Stimulated activated CD4-positive, alpha-beta T cell treated with anti-CD3 and anti-CD28 coated beads, Interleukin-2, amount 100 ng/mL, for 4 hours (primary cell): ENCODE results near the gene CHIT1.
"Not testable (repeated sequence)": the region's sequence is repeated elsewhere in the genome, so short reads cannot be mapped to it uniquely, and the experiment has no call there.

Source experiments
- DNase-seq: peaks from one replicate; pipeline ENCODE4 v3.0.0-alpha.2; 2020; ENCODE audit warnings: low read depth

CHIT1 gene

GRCh38 chr1:203229471-203230135, at the start of gene CHIT1:
TSS of gene CHIT1 (minus strand) at chr1:203229673. CDS start at chr1:203229636, 37 bp downstream.
- no peak for DNase-seq

- DNase-seq = no peak
Measured at GRCh38 chr1:203278885-203279406, 49.5 kb upstream of the CHIT1 start.

GRCh38 chr1:203278082-203278884, 48.8 kb upstream of the CHIT1 start:
- no peak for DNase-seq

GRCh38 chr1:203276916-203277545, 47.6 kb upstream of the CHIT1 start:
- no peak for DNase-seq

GRCh38 chr1:203276408-203276807, 46.9 kb upstream of the CHIT1 start:
- DNase-seq = no peak

- DNase-seq = no peak
Measured at GRCh38 chr1:203275656-203276272, 46.3 kb upstream of the CHIT1 start.

GRCh38 chr1:203274603-203275381, 45.3 kb upstream of the CHIT1 start:
- no peak for DNase-seq

GRCh38 chr1:203273869-203274602, 44.6 kb upstream of the CHIT1 start:
- no peak for DNase-seq

GRCh38 chr1:203273206-203273868, 43.9 kb upstream of the CHIT1 start:
- DNase-seq = peak; percentile 90

GRCh38 chr1:203272633-203273205, 43.2 kb upstream of the CHIT1 start:
- DNase-seq = no peak

- no peak for DNase-seq
Measured at GRCh38 chr1:203271962-203272632, 42.6 kb upstream of the CHIT1 start.

GRCh38 chr1:203271018-203271743, 41.7 kb upstream of the CHIT1 start:
- DNase-seq = peak; percentile 62

- DNase-seq = no peak
Measured at GRCh38 chr1:203270448-203270847, 41.0 kb upstream of the CHIT1 start.

GRCh38 chr1:203269654-203270020, 40.2 kb upstream of the CHIT1 start:
- DNase-seq = no peak

GRCh38 chr1:203268901-203269653, 39.6 kb upstream of the CHIT1 start:
- DNase-seq = no peak

- DNase-seq = no peak
Measured at GRCh38 chr1:203267912-203268311, 38.4 kb upstream of the CHIT1 start.

GRCh38 chr1:203267347-203267846, 37.9 kb upstream of the CHIT1 start:
- peak; percentile 78 for DNase-seq

- not testable (repeated sequence) for DNase-seq
Measured at GRCh38 chr1:203266140-203266539, 36.7 kb upstream of the CHIT1 start.
